K562 (cell line): ENCODE measurements around the gene DCLK1. TPM values are rescaled to one million over a fixed set of nuclear protein-coding genes. Genes with fewer than 3 reads are reported as not detected.

Source experiments
- ATAC-seq: fragments of 200-7000 bp; cut with Tn5 transposase; 3 replicates; pipeline ENCODE4 v1.9.1; 2020; ENCODE audit warnings: moderate library complexity
- BruUV-seq: library from RNA; stranded (reverse); fragments of 400-500 nt; replicated peaks from 2 replicates; lab custom pipeline; 2021; lab: Mats Ljungman, UMichigan
- CTCF ChIA-PET: fragments of 300-600 bp; formaldehyde crosslinking; extraction: SDS; loops from one replicate; lab custom pipeline; 2021; ENCODE audit warnings: low intra/inter-chr PET ratio; lab: Yijun Ruan, JAX
- POLR2A ChIA-PET: fragments of 300-600, 350-650 bp; sonication (Branson Sonifier 250); formaldehyde crosslinking; extraction: SDS; loops from one replicate; lab custom pipeline; 2021; ENCODE audit warnings: antibody characterized with exemption, inconsistent platforms; lab: Yijun Ruan, JAX
- DNase-seq, 4 experiments: peaks; one replicate each; pipeline versions ENCODE4 v3.0.0 to v3.0.0-alpha.2; 2011 to 2018; ENCODE audit warnings: low spot score in 3 of 4, mixed read lengths in 3 of 4; ENCODE audit errors: extremely low read depth in 1 of 4
- FAIRE-seq: peaks from 2 replicates; lab custom pipeline; 2011; peaks lifted over from hg19 to GRCh38; lab: Jason Lieb, UNC
- H2AFZ ChIP-seq: 2 replicates; pipeline ENCODE4 v1.6.0; 2011; ENCODE audit warnings: low read depth, low read length, control low read depth, inconsistent platforms
- H3K27ac ChIP-seq: fragments of 200-600 bp; 3 replicates; pipeline ENCODE4 v1.8.0; 2011; ENCODE audit warnings: low read depth, mild to moderate bottlenecking, control low read depth, inconsistent platforms, low read length, moderate library complexity, mixed read lengths; ENCODE audit errors: extremely low read depth
- H3K27me3 ChIP-seq, 2 experiments: fragments of 300-600 bp in 1 of 2; 2 replicates in 1 of 2; 3 replicates in 1 of 2; pipeline versions ENCODE4 v1.6.0 to v1.8.0; 2011; ENCODE audit warnings: inconsistent platforms in 2 of 2, low read length in 2 of 2, mild to moderate bottlenecking in 1 of 2, mixed read lengths in 1 of 2, moderate library complexity in 1 of 2; ENCODE audit not compliant: control insufficient read depth in 2 of 2, insufficient read depth in 2 of 2
- H3K36me3 ChIP-seq: fragments of 300-600 bp; 3 replicates; pipeline ENCODE4 v1.8.0; 2011; ENCODE audit warnings: mild to moderate bottlenecking, low read length, inconsistent platforms; ENCODE audit not compliant: control insufficient read depth, insufficient read depth
- H3K4me1 ChIP-seq, 2 experiments: fragments of 200-600 bp in 1 of 2; replicated peaks in 1 of 2; 2 replicates in 1 of 2; 3 replicates in 1 of 2; pipeline versions ENCODE4 v1.5.1 to v1.8.0; 2011; ENCODE audit warnings: inconsistent platforms in 2 of 2, low read length in 2 of 2, mild to moderate bottlenecking in 1 of 2, mixed read lengths in 1 of 2, moderate library complexity in 1 of 2; ENCODE audit not compliant: control insufficient read depth in 2 of 2, insufficient read depth in 2 of 2
- H3K4me2 ChIP-seq: 2 replicates; pipeline ENCODE4 v1.6.1; 2011; ENCODE audit warnings: low read length, control low read depth, inconsistent platforms, mixed read lengths; ENCODE audit not compliant: insufficient read depth
- H3K4me3 ChIP-seq: fragments of 200-600 bp; sonication (generic), shearing (Covaris generic); 2 replicates; pipeline ENCODE4 v1.5.1; 2016; ENCODE audit warnings: control low read depth, inconsistent platforms
- H3K79me2 ChIP-seq: fragments of 200-600 bp; 3 replicates; pipeline ENCODE4 v1.8.0; 2011; ENCODE audit warnings: low read length, inconsistent platforms; ENCODE audit not compliant: control insufficient read depth, insufficient read depth
- H3K9ac ChIP-seq, 2 experiments: 2 replicates each; pipeline versions ENCODE4 v1.6.0 to v1.6.1; 2011; ENCODE audit warnings: low read depth in 2 of 2, low read length in 2 of 2, control low read depth in 1 of 2, inconsistent platforms in 1 of 2, mild to moderate bottlenecking in 1 of 2, mixed read lengths in 1 of 2; ENCODE audit not compliant: insufficient read depth in 1 of 2
- H3K9me1 ChIP-seq: one replicate; pipeline ENCODE4 v1.6.0; 2011; ENCODE audit warnings: inconsistent platforms, mild to moderate bottlenecking, low read length, moderate library complexity; ENCODE audit not compliant: control insufficient read depth, insufficient read depth
- H3K9me3 ChIP-seq: replicated peaks from 2 replicates; pipeline ENCODE4 v1.5.1; 2011; ENCODE audit warnings: low read depth, low read length, inconsistent platforms; ENCODE audit not compliant: control insufficient read depth, insufficient read depth
- H4K20me1 ChIP-seq: replicated peaks from 2 replicates; pipeline ENCODE4 v1.6.1; 2011; ENCODE audit warnings: low read length, inconsistent platforms, mixed read lengths; ENCODE audit not compliant: control insufficient read depth, insufficient read depth
- BRD4 ChIP-seq: fragments of 200-600 bp; sonication (generic); IDR thresholded peaks from 2 replicates; pipeline ENCODE4 v1.6.1; 2017; ENCODE audit warnings: inconsistent platforms
- CBX5 ChIP-seq: IDR thresholded peaks from 2 replicates; pipeline ENCODE4 v1.6.1; 2014; ENCODE audit warnings: low read depth, borderline replicate concordance
- MEF2D ChIP-seq: conservative IDR thresholded peaks from 2 replicates; pipeline ENCODE4 v1.6.1; 2016; ENCODE audit warnings: low read depth, missing genetic modification characterization, missing compliant biosample characterization
- NFE2L1 ChIP-seq: fragments of 450-650 bp; IDR thresholded peaks from 2 replicates; pipeline ENCODE4 v1.6.1; 2016; ENCODE audit warnings: missing genetic modification characterization, low read depth, mild to moderate bottlenecking, missing compliant biosample characterization, moderate library complexity, borderline replicate concordance
- NFRKB ChIP-seq: fragments of 450-650 bp; IDR thresholded peaks from 2 replicates; pipeline ENCODE4 v1.6.1; 2016; ENCODE audit warnings: low read depth
- PML ChIP-seq: IDR thresholded peaks from 2 replicates; pipeline ENCODE4 v1.6.1; 2012; ENCODE audit warnings: low read length, inconsistent platforms
- PRDM10 ChIP-seq: fragments of 450-650 bp; IDR thresholded peaks from 2 replicates; pipeline ENCODE4 v1.6.1; 2018; ENCODE audit not compliant: partially characterized antibody
- SMC3 ChIP-seq: conservative IDR thresholded peaks from 2 replicates; pipeline ENCODE4 v1.6.1; 2011; ENCODE audit warnings: low read depth, low read length, improper control_type of control experiment; ENCODE audit not compliant: insufficient read depth
- STAT5A ChIP-seq: IDR thresholded peaks from 2 replicates; pipeline ENCODE4 v1.6.1; 2012; ENCODE audit warnings: low read length, inconsistent platforms, borderline replicate concordance
- VEZF1 ChIP-seq: fragments of 200-800 bp; sonication (Bioruptor generic); IDR thresholded peaks from 2 replicates; pipeline ENCODE4 v1.6.1; 2017; ENCODE audit warnings: missing genetic modification characterization, missing compliant biosample characterization
- ZBTB12 ChIP-seq: fragments of 250-450 bp; sonication (Bioruptor Pico); IDR thresholded peaks from 2 replicates; pipeline ENCODE4 v1.4.0; 2020
- ZBTB9 ChIP-seq: fragments of 450-650 bp; formaldehyde crosslinking; IDR thresholded peaks from 2 replicates; pipeline ENCODE4 v1.4.0; 2020; ENCODE audit warnings: mild to moderate bottlenecking, moderate library complexity
- ZNF140 ChIP-seq: fragments of 250-450 bp; sonication (Bioruptor Pico); IDR thresholded peaks from 2 replicates; pipeline ENCODE4 v1.8.0; 2021; ENCODE audit warnings: moderate library complexity, mild to moderate bottlenecking, inconsistent platforms
- ZNF175 ChIP-seq: fragments of 200-800 bp; sonication (Bioruptor generic); IDR thresholded peaks from 2 replicates; pipeline ENCODE4 v1.6.1; 2016; ENCODE audit warnings: low read depth, mild to moderate bottlenecking, missing genetic modification characterization, missing compliant biosample characterization
- ZNF384 ChIP-seq: IDR thresholded peaks from 2 replicates; pipeline ENCODE4 v1.6.1; 2012; ENCODE audit warnings: low read depth, low read length, improper control_type of control experiment
- ZNF707 ChIP-seq: fragments of 250-450 bp; sonication (Bioruptor Pico); conservative IDR thresholded peaks from 2 replicates; pipeline ENCODE4 v1.8.0; 2022; ENCODE audit warnings: inconsistent platforms, mild to moderate bottlenecking, moderate library complexity
- WGBS: fragments of 100-300 bp; shearing (Covaris generic); methylation state at CpG from one replicate; pipeline ENCODE4 v1.1.6; 2016; ENCODE audit warnings: low coverage, mixed read lengths; ENCODE audit not compliant: insufficient coverage; ENCODE audit errors: missing lambda C conversion rate; 5-methylcytosine and 5-hydroxymethylcytosine counted together
- in situ Hi-C: fragments of 300-500 bp; cut with MboI; formaldehyde crosslinking; loops from 4 replicates; pipeline ENCODE4 v1.15.0; 2018; ENCODE audit warnings: inconsistent platforms, mixed read lengths
- intact Hi-C: fragments of 100-400 bp; cut with micrococcal nuclease; formaldehyde crosslinking; loops from 2 replicates; pipeline ENCODE4 v1.14.2; 2022
- polyA plus RNA-seq, 8 experiments: library from polyadenylated mRNA; depleted of rRNA in 4 of 8; stranded (reverse) in 5 of 8; unstranded in 3 of 8; fragments of >200 nt; fragmentation: Nextera tagmentation in 2 of 8; fragmentation: Illumina TruSeq in 1 of 8; extraction: Ambion mirVana in 2 of 8; extraction: Trizol in 1 of 8; gene quantifications; 2 replicates each; pipeline versions ENCODE4 v1.2.1 to v1.2.3, GENCODE V29; 2011 to 2014; ENCODE audit warnings: inconsistent platforms in 1 of 8, missing spikeins in 1 of 8
- total RNA-seq, 7 experiments: library from RNA; depleted of rRNA in 6 of 7; stranded (reverse); fragments of >200 nt in 6 of 7; fragmentation: Illumina TruSeq in 2 of 7; extraction: Trizol in 2 of 7; gene quantifications; 2 replicates each; pipeline versions ENCODE4 v1.2.1 to v1.2.3, GENCODE V29; 2011 to 2021; ENCODE audit warnings: low replicate concordance in 1 of 7

Gene DCLK1
- total and polyA plus RNA-seq, 9 of the 15 experiments (the other 6 are each of a cell fraction or from before 2014, with no cell fraction given), result 0.07 TPM; not detected in 8

GRCh38 chr13:35838356-35838755 is 292.8 kb downstream of the DCLK1 start:
- WGBS, result 0% methylated on average over 1 of the region's 1 CpG
- in situ Hi-C loops, result no loop called here
- no peak for TF ChIP-seq ZNF175 (CRISPR knock-in tag)
- TF ChIP-seq ZNF707 (CRISPR knock-in tag), result no peak
- TF ChIP-seq SMC3, result no peak
- TF ChIP-seq VEZF1 (CRISPR knock-in tag), result no peak
- no peak for TF ChIP-seq ZNF140 (CRISPR knock-in tag)
- no peak for TF ChIP-seq PRDM10
- TF ChIP-seq BRD4, result no peak
- TF ChIP-seq PML, result no peak
- no peak for TF ChIP-seq ZBTB12 (CRISPR knock-in tag)
- TF ChIP-seq ZBTB9 (CRISPR knock-in tag), result no peak
- TF ChIP-seq NFE2L1 (tag), result no peak
- TF ChIP-seq NFRKB, result no peak
- TF ChIP-seq ZNF384, result no peak
- TF ChIP-seq STAT5A, result no peak
- no peak for TF ChIP-seq MEF2D (tag)
- TF ChIP-seq CBX5, result no peak

More at GRCh38 chr13:35838356-35838755, 292.8 kb downstream of the DCLK1 start:
- CTCF ChIA-PET, result no interaction called here
- H4K20me1 ChIP-seq, result no peaks in the 10 kb centered on the region
- no peak overlapping the region for H2AFZ ChIP-seq
- H3K27ac ChIP-seq, result no peak overlapping the region
- H3K36me3 ChIP-seq, result no peaks in the 10 kb centered on the region
- H3K4me1 ChIP-seq, result no peaks in the 10 kb centered on the region
- H3K4me2 ChIP-seq, result no peak overlapping the region
- intact Hi-C loops, result no loop called here
- no peaks in the 10 kb centered on the region for H3K27me3 ChIP-seq
- H3K4me3 ChIP-seq, result no peak overlapping the region
- FAIRE-seq (no peak), DNase-seq (no peak), ATAC-seq (no peak)
- H3K9me3 ChIP-seq, result no peaks in the 10 kb centered on the region
- H3K9me1 ChIP-seq, result no peaks in the 10 kb centered on the region
- no peaks in the 10 kb centered on the region for H3K79me2 ChIP-seq
- BruUV-seq, result no TSS peak
- POLR2A ChIA-PET, result no interaction called here
- H3K9ac ChIP-seq, result no peak overlapping the region
